T-helper 1 cell treated with Interleukin-12 subunit alpha and Interleukin-12 subunit beta and Interleukin-4 antibody, amounts not matched to agents 30 μg/mL and 1 μg/mL, for 36 hours (primary cell): ENCODE results near the gene NR5A1.

Experiments
- H3K27ac Mint-ChIP-seq: one replicate; pipeline ENCODE4 v1.8.0; 2021; ENCODE audit warnings: mild to moderate bottlenecking, mixed read lengths
- H3K27me3 Mint-ChIP-seq: one replicate; pipeline ENCODE4 v1.8.0; 2021; ENCODE audit warnings: low read depth, mixed read lengths
- H3K36me3 Mint-ChIP-seq: one replicate; pipeline ENCODE4 v1.8.0; 2021; ENCODE audit warnings: low read depth, mixed read lengths
- H3K4me1 Mint-ChIP-seq: one replicate; pipeline ENCODE4 v1.8.0; 2021; ENCODE audit warnings: low read depth, mixed read lengths
- H3K4me3 Mint-ChIP-seq: one replicate; pipeline ENCODE4 v1.8.0; 2021; ENCODE audit warnings: mild to moderate bottlenecking, moderate library complexity, mixed read lengths
- H3K9me3 Mint-ChIP-seq: one replicate; pipeline ENCODE4 v1.8.0; 2021; ENCODE audit warnings: mixed read lengths

Gene NR5A1

GRCh38 chr9:124486778-124487259 is 20.4 kb downstream of the NR5A1 start:
- H3K27me3 Mint-ChIP-seq = no peaks in the 10 kb centered on the region
- no peak overlapping the region for H3K4me3 Mint-ChIP-seq
- H3K9me3 Mint-ChIP-seq = no peaks in the 10 kb centered on the region
- no peaks in the 10 kb centered on the region for H3K4me1 Mint-ChIP-seq
- no peaks in the 10 kb centered on the region for H3K36me3 Mint-ChIP-seq
- no peak overlapping the region for H3K27ac Mint-ChIP-seq

DNA sequence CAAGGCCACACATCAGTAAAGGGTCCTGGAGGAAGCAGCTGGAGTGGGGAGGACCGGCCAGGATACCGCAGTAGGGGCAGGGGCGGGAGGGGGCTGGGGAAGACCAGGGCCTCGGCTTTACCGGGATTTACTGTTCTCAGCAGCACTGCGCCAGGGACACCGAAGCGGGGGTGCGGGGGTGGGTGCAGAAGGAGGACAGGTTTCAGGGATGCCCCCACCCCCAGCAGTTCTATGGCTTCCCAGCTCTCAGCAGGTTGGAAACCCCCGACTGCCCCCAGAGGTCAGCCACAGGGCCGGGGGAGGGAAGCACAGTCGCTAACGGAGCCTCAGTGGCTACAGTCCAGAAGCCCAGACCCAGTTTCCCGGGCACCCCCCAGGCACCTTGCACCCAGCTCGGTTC is 21.3 kb downstream of the NR5A1 start:
- Mint-ChIP-seq H3K4me3 (no peak overlapping the region), H3K36me3 (no peaks in the 10 kb centered on the region), H3K9me3 (no peaks in the 10 kb centered on the region), H3K27ac (no peak overlapping the region), H3K27me3 (no peaks in the 10 kb centered on the region), H3K4me1 (no peaks in the 10 kb centered on the region)

- H3K27me3 Mint-ChIP-seq = no peaks in the 10 kb centered on the region
Observed at GRCh38 chr9:124485201-124485600, 22.0 kb downstream of the NR5A1 start.

GRCh38 chr9:124483481-124483880 is 23.7 kb downstream of the NR5A1 start:
- H3K36me3 Mint-ChIP-seq = no peaks in the 10 kb centered on the region
- no peak overlapping the region for H3K27ac Mint-ChIP-seq
- no peak overlapping the region for H3K4me3 Mint-ChIP-seq
- no peaks in the 10 kb centered on the region for H3K9me3 Mint-ChIP-seq
- H3K27me3 Mint-ChIP-seq = peaks cover 9% of the 10 kb centered on the region
- H3K4me1 Mint-ChIP-seq = no peaks in the 10 kb centered on the region

More at GRCh38 chr9:124485201-124485600, 22.0 kb downstream of the NR5A1 start:
- Mint-ChIP-seq H3K4me1 (no peaks in the 10 kb centered on the region), H3K9me3 (no peaks in the 10 kb centered on the region), H3K36me3 (no peaks in the 10 kb centered on the region), H3K27ac (no peak overlapping the region), H3K4me3 (no peak overlapping the region)

GRCh38 chr9:124482431-124483031 is 24.7 kb downstream of the NR5A1 start:
- Mint-ChIP-seq H3K36me3 (no peaks in the 10 kb centered on the region), H3K9me3 (no peaks in the 10 kb centered on the region), H3K4me1 (no peaks in the 10 kb centered on the region), H3K27me3 (peaks cover 15% of the 10 kb centered on the region), H3K27ac (no peak overlapping the region), H3K4me3 (no peak overlapping the region)

DNA sequence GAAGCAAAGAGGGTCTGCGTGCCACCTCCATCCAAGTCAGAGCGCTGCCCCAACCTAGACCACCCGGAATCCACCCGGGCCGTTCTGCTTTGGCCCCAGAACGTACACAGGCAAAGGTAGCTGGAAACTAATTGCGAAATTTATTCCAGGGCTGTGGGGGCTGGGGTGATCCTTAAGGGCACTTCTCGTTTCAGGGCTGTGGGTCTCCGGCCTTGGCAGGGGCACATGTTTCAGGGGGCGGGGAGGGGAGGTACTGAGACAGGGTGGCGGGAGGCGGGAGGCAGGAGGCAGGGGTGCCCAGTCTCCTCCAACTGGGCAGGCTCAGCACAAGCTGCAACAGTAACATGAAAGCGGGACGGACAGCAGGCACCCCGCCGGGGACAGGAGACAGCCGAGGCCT is 26.1 kb downstream of the NR5A1 start:
- Mint-ChIP-seq H3K36me3 (no peaks in the 10 kb centered on the region), H3K27me3 (peaks cover 15% of the 10 kb centered on the region), H3K4me3 (no peak overlapping the region), H3K4me1 (no peaks in the 10 kb centered on the region), H3K27ac (no peak overlapping the region), H3K9me3 (no peaks in the 10 kb centered on the region)

DNA sequence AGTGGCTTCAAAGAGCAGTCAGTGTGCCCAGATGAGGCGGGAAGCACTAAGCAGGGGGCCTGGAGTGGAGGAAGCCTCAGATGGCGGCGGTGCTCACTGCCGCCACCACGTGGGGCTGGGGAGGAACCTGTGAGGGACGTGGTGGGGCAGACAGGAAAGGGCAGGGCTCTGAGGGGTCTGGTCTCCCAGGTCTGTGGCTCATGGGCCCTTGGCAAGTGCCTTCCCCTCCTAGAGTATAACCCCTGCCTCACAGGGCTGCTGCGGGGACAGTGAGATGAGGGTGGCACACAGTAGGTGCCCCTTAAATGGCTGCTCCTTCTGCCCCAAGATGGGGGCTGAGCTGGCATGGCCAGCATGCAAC is 26.6 kb downstream of the NR5A1 start:
- H3K27ac Mint-ChIP-seq = no peak overlapping the region
- peaks cover 15% of the 10 kb centered on the region for H3K27me3 Mint-ChIP-seq
- no peaks in the 10 kb centered on the region for H3K9me3 Mint-ChIP-seq
- no peaks in the 10 kb centered on the region for H3K36me3 Mint-ChIP-seq
- H3K4me3 Mint-ChIP-seq = no peak overlapping the region
- no peaks in the 10 kb centered on the region for H3K4me1 Mint-ChIP-seq

GRCh38 chr9:124479947-124480620 is 27.1 kb downstream of the NR5A1 start:
- Mint-ChIP-seq H3K36me3 (no peaks in the 10 kb centered on the region), H3K9me3 (no peaks in the 10 kb centered on the region), H3K27ac (no peak overlapping the region), H3K27me3 (peaks cover 15% of the 10 kb centered on the region), H3K4me3 (no peak overlapping the region), H3K4me1 (no peaks in the 10 kb centered on the region)

DNA sequence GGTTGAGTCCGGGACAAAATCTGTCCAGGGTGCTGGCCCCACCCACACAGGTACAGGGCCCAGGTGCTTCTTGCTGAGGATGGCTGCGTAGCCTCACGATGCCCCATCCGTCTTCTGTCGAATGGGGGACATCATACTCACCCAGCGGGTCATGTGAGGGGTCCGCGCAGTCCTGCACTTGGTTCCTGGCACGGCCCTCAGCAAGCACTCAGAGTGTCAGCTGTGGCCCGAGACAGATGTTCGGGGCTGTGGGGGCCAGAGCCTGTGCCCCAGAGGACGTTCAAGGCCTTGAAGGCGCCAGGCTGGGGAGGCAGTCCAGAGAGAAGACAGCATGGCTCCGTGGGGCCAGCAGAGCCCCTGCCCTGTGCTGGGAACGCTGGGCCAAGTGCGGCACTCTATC is 27.8 kb downstream of the NR5A1 start:
- Mint-ChIP-seq H3K4me1 (no peaks in the 10 kb centered on the region), H3K36me3 (no peaks in the 10 kb centered on the region), H3K27me3 (peaks cover 15% of the 10 kb centered on the region), H3K4me3 (no peak overlapping the region), H3K9me3 (no peaks in the 10 kb centered on the region), H3K27ac (no peak overlapping the region)

DNA sequence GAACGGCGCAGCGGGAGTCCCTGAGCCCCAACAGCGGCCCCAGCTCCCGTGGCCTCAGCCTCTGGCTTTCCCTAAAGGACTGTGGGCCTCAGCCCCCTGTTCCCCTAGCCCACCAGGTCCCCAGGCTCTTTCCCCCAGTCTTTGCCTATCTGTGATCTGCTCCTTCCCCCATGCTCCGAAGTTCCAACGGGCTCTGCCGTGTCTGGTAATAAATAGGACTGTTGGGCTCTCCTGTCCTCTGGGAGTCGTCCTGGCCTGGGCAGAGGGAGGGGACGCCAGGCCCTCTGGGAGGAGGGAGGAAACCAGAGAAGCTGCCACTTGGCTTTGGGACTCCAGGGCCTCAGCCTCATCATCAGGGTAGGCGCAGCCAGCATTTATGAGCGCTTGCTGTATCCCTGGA is 28.8 kb downstream of the NR5A1 start:
- H3K9me3 Mint-ChIP-seq = no peaks in the 10 kb centered on the region

GRCh38 chr9:124477648-124478285 is 29.4 kb downstream of the NR5A1 start:
- no peak overlapping the region for H3K4me3 Mint-ChIP-seq
- no peaks in the 10 kb centered on the region for H3K4me1 Mint-ChIP-seq
- H3K27me3 Mint-ChIP-seq = peaks cover 15% of the 10 kb centered on the region
- no peaks in the 10 kb centered on the region for H3K36me3 Mint-ChIP-seq
- no peak overlapping the region for H3K27ac Mint-ChIP-seq
- H3K9me3 Mint-ChIP-seq = no peaks in the 10 kb centered on the region

More for the DNA sequence above, 28.8 kb downstream of the NR5A1 start:
- Mint-ChIP-seq H3K4me1 (no peaks in the 10 kb centered on the region), H3K27me3 (peaks cover 15% of the 10 kb centered on the region), H3K4me3 (no peak overlapping the region), H3K27ac (no peak overlapping the region), H3K36me3 (no peaks in the 10 kb centered on the region)

- no peaks in the 10 kb centered on the region for H3K4me1 Mint-ChIP-seq
- no peaks in the 10 kb centered on the region for H3K36me3 Mint-ChIP-seq
- no peak overlapping the region for H3K27ac Mint-ChIP-seq
- no peaks in the 10 kb centered on the region for H3K9me3 Mint-ChIP-seq
- no peak overlapping the region for H3K4me3 Mint-ChIP-seq
- peaks cover 15% of the 10 kb centered on the region for H3K27me3 Mint-ChIP-seq
Observed at GRCh38 chr9:124477211-124477647, 30.0 kb downstream of the NR5A1 start.

- no peak overlapping the region for H3K4me3 Mint-ChIP-seq
- peaks cover 15% of the 10 kb centered on the region for H3K27me3 Mint-ChIP-seq
- H3K36me3 Mint-ChIP-seq = no peaks in the 10 kb centered on the region
- H3K9me3 Mint-ChIP-seq = no peaks in the 10 kb centered on the region
- H3K4me1 Mint-ChIP-seq = no peaks in the 10 kb centered on the region
- no peak overlapping the region for H3K27ac Mint-ChIP-seq
Observed at GRCh38 chr9:124475868-124476690, 31.1 kb downstream of the NR5A1 start.

GRCh38 chr9:124475158-124475867 is 31.9 kb downstream of the NR5A1 start:
- H3K4me1 Mint-ChIP-seq = no peaks in the 10 kb centered on the region
- H3K36me3 Mint-ChIP-seq = no peaks in the 10 kb centered on the region
- no peak overlapping the region for H3K4me3 Mint-ChIP-seq
- peaks cover 15% of the 10 kb centered on the region for H3K27me3 Mint-ChIP-seq
- H3K9me3 Mint-ChIP-seq = no peaks in the 10 kb centered on the region
- H3K27ac Mint-ChIP-seq = no peak overlapping the region
